K562 (cell line): ENCODE data around the gene RETREG2. TPM values are rescaled to one million over a fixed set of nuclear protein-coding genes. Genes with fewer than 3 reads are reported as not detected.

Experiments
- ARID3B ChIP-seq: fragments of 250-450 bp; sonication (Bioruptor Pico); IDR thresholded peaks from 2 replicates; pipeline ENCODE4 v1.4.0; 2020; ENCODE audit warnings: borderline replicate concordance
- E2F8 ChIP-seq: fragments of 450-650 bp; IDR thresholded peaks from 2 replicates; pipeline ENCODE4 v1.7.1; 2018; ENCODE audit warnings: mild to moderate bottlenecking, low read depth; ENCODE audit not compliant: partially characterized antibody
- ELK3 ChIP-seq: fragments of 450-650 bp; formaldehyde crosslinking; IDR thresholded peaks from 2 replicates; pipeline ENCODE4 v1.4.0; 2020; ENCODE audit warnings: mild to moderate bottlenecking
- GABPB2 ChIP-seq: fragments of 250-450 bp; sonication (Bioruptor Pico); conservative IDR thresholded peaks from 2 replicates; pipeline ENCODE4 v1.5.1; 2021; ENCODE audit warnings: mild to moderate bottlenecking
- HINFP ChIP-seq: fragments of 450-650 bp; conservative IDR thresholded peaks from 2 replicates; pipeline ENCODE4 v1.6.1; 2016; ENCODE audit warnings: missing genetic modification characterization, low read depth, mild to moderate bottlenecking, control low read depth, missing compliant biosample characterization
- HMGN3 ChIP-seq: IDR thresholded peaks from 2 replicates; pipeline ENCODE4 v1.6.1; 2011; ENCODE audit warnings: borderline replicate concordance, low read depth, mild to moderate bottlenecking, mixed read lengths, low read length; ENCODE audit not compliant: insufficient read length; ENCODE audit errors: extremely low read depth
- IFI16 ChIP-seq: fragments of 250-450 bp; sonication (Bioruptor Pico); IDR thresholded peaks from 2 replicates; pipeline ENCODE4 v2.1.2; 2022; ENCODE audit warnings: mild to moderate bottlenecking, inconsistent platforms
- KAT7 ChIP-seq: sonication (generic); formaldehyde crosslinking; IDR thresholded peaks from 2 replicates; pipeline ENCODE4 v1.8.0; 2022; ENCODE audit warnings: missing genetic modification reagents, mild to moderate bottlenecking, borderline replicate concordance
- NUFIP1 ChIP-seq: fragments of 450-650 bp; IDR thresholded peaks from 2 replicates; pipeline ENCODE4 v1.6.1; 2018; ENCODE audit not compliant: partially characterized antibody
- PCBP1 ChIP-seq: fragments of 200-400 bp; formaldehyde crosslinking; IDR thresholded peaks from 2 replicates; pipeline ENCODE4 v1.6.1; 2018; ENCODE audit warnings: mild to moderate bottlenecking, low read depth, low read length; ENCODE audit not compliant: poor library complexity, severe bottlenecking
- SP1 ChIP-seq: sonication (generic); formaldehyde crosslinking; IDR thresholded peaks from 2 replicates; pipeline ENCODE4 v1.8.1; 2022; ENCODE audit warnings: mild to moderate bottlenecking, missing genetic modification reagents
- SUPT5H ChIP-seq: fragments of 450-650 bp; IDR thresholded peaks from 2 replicates; pipeline ENCODE4 v1.6.1; 2016
- ZBTB1 ChIP-seq: sonication (generic); formaldehyde crosslinking; IDR thresholded peaks from 2 replicates; pipeline ENCODE4 v1.8.1; 2023; ENCODE audit warnings: missing genetic modification reagents, low read depth, mild to moderate bottlenecking, borderline replicate concordance
- ZBTB17 ChIP-seq: fragments of 450-650 bp; formaldehyde crosslinking; IDR thresholded peaks from 2 replicates; pipeline ENCODE4 v1.4.0; 2020; ENCODE audit warnings: mild to moderate bottlenecking
- polyA plus RNA-seq, 8 experiments: library from polyadenylated mRNA; depleted of rRNA in 4 of 8; stranded (reverse) in 5 of 8; unstranded in 3 of 8; fragments of >200 nt; fragmentation: Nextera tagmentation in 2 of 8; fragmentation: Illumina TruSeq in 1 of 8; extraction: Ambion mirVana in 2 of 8; extraction: Trizol in 1 of 8; gene quantifications; 2 replicates each; pipeline versions ENCODE4 v1.2.1 to v1.2.3, GENCODE V29; 2011 to 2014; ENCODE audit warnings: inconsistent platforms in 1 of 8, missing spikeins in 1 of 8
- total RNA-seq, 7 experiments: library from RNA; depleted of rRNA in 6 of 7; stranded (reverse); fragments of >200 nt in 6 of 7; fragmentation: Illumina TruSeq in 2 of 7; extraction: Trizol in 2 of 7; gene quantifications; 2 replicates each; pipeline versions ENCODE4 v1.2.1 to v1.2.3, GENCODE V29; 2011 to 2021; ENCODE audit warnings: low replicate concordance in 1 of 7

RETREG2 gene
- total and polyA plus RNA-seq, 9 of the 15 experiments (the other 6 are each of a cell fraction or from before 2014, with no cell fraction given), result 4.9 to 40.1 (median 19.2) TPM

- peak; percentile 21 for TF ChIP-seq HMGN3
- peak; percentile 87 for TF ChIP-seq SP1 (CRISPR knock-in tag)
- TF ChIP-seq IFI16 (CRISPR knock-in tag), result no peak
- no peak for TF ChIP-seq NUFIP1
- TF ChIP-seq GABPB2 (CRISPR knock-in tag), result 0 out of 2 replicates have a peak, but pooled peaks have one; percentile 57
- TF ChIP-seq ZBTB17 (CRISPR knock-in tag), result peak; percentile 61; the same call in 1 of the 2 replicates
- TF ChIP-seq ZBTB1 (CRISPR knock-in tag), result no peak
- no peak for TF ChIP-seq HINFP (tag)
- no peak for TF ChIP-seq ARID3B (CRISPR knock-in tag)
- no peak for TF ChIP-seq ELK3 (CRISPR knock-in tag)
- peak; percentile 93 for TF ChIP-seq E2F8
- peak; percentile 83 for TF ChIP-seq SUPT5H
- peak; percentile 47; the same call in 1 of the 2 replicates for TF ChIP-seq KAT7 (CRISPR knock-in tag)
- TF ChIP-seq PCBP1, result peak; percentile 25
Measured at GRCh38 chr2:219218732-219219701, 40.9 kb downstream of the RETREG2 start, which contains the start of gene ABCB6 (continued).
